ENCODE measurements around the gene RD3L.
"Not testable (repeated sequence)": the region's sequence is repeated elsewhere in the genome, so short reads cannot be mapped to it uniquely, and the experiment has no call there.

The RD3L gene

GRCh38 chr14:103925316-103925715 is 17.0 kb downstream of the RD3L start:
- Mint-ChIP-seq H3K27ac (no peak overlapping the region), H3K4me1 (peaks cover 26% of the 10 kb centered on the region), H3K4me3 (no peak overlapping the region), H3K36me3 (ENCODE audit: low read depth) (peaks cover 4% of the 10 kb centered on the region), H3K27me3 (ENCODE audit: low read depth, poor library complexity) (peaks cover 2% of the 10 kb centered on the region), H3K9me3 (peaks cover 8% of the 10 kb centered on the region)
- no peak for DNase-seq
- TF ChIP-seq, protein P1, sequence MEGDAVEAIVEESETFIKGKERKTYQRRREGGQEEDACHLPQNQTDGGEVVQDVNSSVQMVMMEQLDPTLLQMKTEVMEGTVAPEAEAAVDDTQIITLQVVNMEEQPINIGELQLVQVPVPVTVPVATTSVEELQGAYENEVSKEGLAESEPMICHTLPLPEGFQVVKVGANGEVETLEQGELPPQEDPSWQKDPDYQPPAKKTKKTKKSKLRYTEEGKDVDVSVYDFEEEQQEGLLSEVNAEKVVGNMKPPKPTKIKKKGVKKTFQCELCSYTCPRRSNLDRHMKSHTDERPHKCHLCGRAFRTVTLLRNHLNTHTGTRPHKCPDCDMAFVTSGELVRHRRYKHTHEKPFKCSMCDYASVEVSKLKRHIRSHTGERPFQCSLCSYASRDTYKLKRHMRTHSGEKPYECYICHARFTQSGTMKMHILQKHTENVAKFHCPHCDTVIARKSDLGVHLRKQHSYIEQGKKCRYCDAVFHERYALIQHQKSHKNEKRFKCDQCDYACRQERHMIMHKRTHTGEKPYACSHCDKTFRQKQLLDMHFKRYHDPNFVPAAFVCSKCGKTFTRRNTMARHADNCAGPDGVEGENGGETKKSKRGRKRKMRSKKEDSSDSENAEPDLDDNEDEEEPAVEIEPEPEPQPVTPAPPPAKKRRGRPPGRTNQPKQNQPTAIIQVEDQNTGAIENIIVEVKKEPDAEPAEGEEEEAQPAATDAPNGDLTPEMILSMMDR (IDR thresholded peaks at IDR 0.05): no peak

- TF ChIP-seq, protein P1 (IDR thresholded peaks at IDR 0.05): no peak
- H3K4me3 Mint-ChIP-seq: peak overlapping the region; percentile 67
- H3K27ac Mint-ChIP-seq: peak overlapping the region; percentile 83
- H3K36me3 Mint-ChIP-seq (ENCODE audit: low read depth): peaks cover 9% of the 10 kb centered on the region
- no peak for DNase-seq
- peaks cover 29% of the 10 kb centered on the region for H3K4me1 Mint-ChIP-seq
- no peaks in the 10 kb centered on the region for H3K27me3 Mint-ChIP-seq (ENCODE audit: low read depth, poor library complexity)
- H3K9me3 Mint-ChIP-seq: peaks cover 4% of the 10 kb centered on the region
These were observed 18.5 kb downstream of the RD3L start for GRCh38 chr14:103923863-103924262.

GRCh38 chr14:103921855-103922200 is 20.5 kb downstream of the RD3L start:
- DNase-seq; H3K27ac Mint-ChIP-seq; H3K36me3 Mint-ChIP-seq (ENCODE audit: low read depth); H3K9me3 Mint-ChIP-seq; H3K27me3 Mint-ChIP-seq (ENCODE audit: low read depth, poor library complexity): not testable (repeated sequence)
- Mint-ChIP-seq H3K4me1 (peaks cover 29% of the 10 kb centered on the region), H3K4me3 (peak overlapping the region; percentile 96)

DNA sequence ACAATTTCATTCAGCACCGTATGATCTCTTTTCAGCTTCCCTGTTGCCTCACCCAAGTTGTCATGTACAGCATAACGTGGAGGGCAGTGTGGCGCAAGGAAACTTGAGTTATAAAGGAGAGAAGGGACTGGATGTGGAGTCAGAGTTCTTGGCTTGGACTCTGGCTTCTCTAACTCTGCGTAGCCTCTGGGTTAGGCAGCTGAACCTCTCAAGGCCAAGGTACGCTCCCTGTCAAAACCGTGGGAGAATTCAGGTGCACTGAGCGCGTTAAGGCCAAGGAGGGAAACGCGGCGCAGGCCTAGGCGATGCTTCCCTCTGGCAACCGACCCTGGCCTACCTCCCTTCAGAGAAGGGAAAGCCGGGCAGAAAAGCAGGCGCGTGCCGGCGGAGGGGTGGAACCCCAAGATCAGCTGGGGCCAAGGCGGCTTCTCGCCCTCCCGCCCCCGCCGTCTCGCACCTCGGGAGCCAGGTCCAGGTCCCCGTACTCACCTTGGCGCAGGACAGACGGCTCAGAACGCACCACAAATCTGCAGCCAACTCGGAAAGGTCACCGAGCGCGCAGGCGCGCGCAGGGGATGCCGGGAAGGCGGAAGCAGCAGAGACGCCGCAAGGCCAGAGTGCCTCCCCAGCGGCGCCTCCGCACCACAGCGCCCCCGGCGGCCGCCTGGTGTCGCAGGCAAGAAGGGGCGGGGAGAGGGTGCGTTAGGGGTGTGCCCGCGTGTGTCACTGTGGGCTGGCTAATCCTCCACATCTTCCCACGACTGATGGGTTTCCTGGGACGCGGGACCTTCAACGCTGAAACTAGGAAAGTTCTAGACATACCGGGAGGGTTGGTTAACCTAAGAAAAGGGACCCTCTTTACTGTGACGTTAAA is 21.1 kb downstream of the RD3L start:
- Mint-ChIP-seq H3K9me3 (no peaks in the 10 kb centered on the region), H3K4me3 (peak overlapping the region; percentile 96), H3K36me3 (ENCODE audit: low read depth) (peaks cover 10% of the 10 kb centered on the region), H3K4me1 (peaks cover 29% of the 10 kb centered on the region), H3K27me3 (ENCODE audit: low read depth, poor library complexity) (no peaks in the 10 kb centered on the region), H3K27ac (peak overlapping the region; percentile 85)
- TF ChIP-seq, protein P1 (IDR thresholded peaks at IDR 0.05): peak; percentile 97
- DNase-seq: peak; percentile 95

DNA sequence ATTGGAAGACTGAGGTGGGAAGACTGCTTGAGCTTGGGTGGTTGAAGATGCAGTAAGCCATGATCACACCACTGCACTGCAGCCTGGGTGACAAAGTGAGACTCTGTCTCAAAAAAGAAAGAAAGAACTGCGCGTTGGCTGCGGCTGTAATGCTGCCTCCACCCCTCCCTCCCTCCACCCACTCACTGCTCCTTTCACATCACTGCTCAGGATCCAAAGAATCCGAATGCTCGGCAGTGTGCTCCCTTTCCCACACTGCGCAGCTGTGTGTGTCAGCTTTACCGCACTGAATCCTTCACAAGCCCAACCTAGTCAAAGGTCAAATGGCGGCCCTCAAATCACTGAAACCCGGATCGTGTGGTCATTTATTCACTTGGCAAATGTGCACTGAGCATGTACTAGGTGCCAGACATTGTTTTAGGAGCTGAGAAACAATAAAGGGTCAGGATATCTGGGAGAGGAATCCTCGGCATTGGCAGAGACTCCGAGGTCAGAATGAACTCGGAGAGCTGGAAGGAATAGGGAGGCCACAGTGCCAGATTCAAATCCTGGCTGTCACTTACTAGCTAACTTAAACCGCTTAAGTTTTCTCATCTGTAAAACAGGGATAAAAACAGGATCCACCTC is 25.6 kb downstream of the RD3L start:
- Mint-ChIP-seq H3K27ac (no peak overlapping the region), H3K9me3 (no peaks in the 10 kb centered on the region)
- TF ChIP-seq, protein P1 (IDR thresholded peaks at IDR 0.05): no peak

GRCh38 chr14:103915616-103916015 is 26.7 kb downstream of the RD3L start:
- H3K27me3 Mint-ChIP-seq (ENCODE audit: low read depth, poor library complexity): no peaks in the 10 kb centered on the region
- H3K4me1 Mint-ChIP-seq: peaks cover 9% of the 10 kb centered on the region
- H3K27ac Mint-ChIP-seq: no peak overlapping the region
- H3K9me3 Mint-ChIP-seq: no peaks in the 10 kb centered on the region
- DNase-seq: no peak
- TF ChIP-seq, protein P1 (IDR thresholded peaks at IDR 0.05): no peak
- no peak overlapping the region for H3K4me3 Mint-ChIP-seq
- H3K36me3 Mint-ChIP-seq (ENCODE audit: low read depth): peaks cover 42% of the 10 kb centered on the region

More for the DNA sequence above, 25.6 kb downstream of the RD3L start:
- H3K36me3 Mint-ChIP-seq (ENCODE audit: low read depth): peaks cover 43% of the 10 kb centered on the region
- H3K27me3 Mint-ChIP-seq (ENCODE audit: low read depth, poor library complexity): no peaks in the 10 kb centered on the region
- no peak overlapping the region for H3K4me3 Mint-ChIP-seq
- peaks cover 12% of the 10 kb centered on the region for H3K4me1 Mint-ChIP-seq
- DNase-seq: no peak
